Measurements from ENCODE around the gene DGKB.
A peak's percentile ranks its signal among the peaks of the same experiment; 100 is the strongest.

Gene DGKB

GRCh38 chr7:14806891-14807290 lies 95.7 kb downstream of the DGKB start:
- H3K4me2 ChIP-seq (ENCODE audit: low read length, poor library complexity, severe bottlenecking), result no peak overlapping the region
- no peak overlapping the region for H2AK5ac ChIP-seq (ENCODE audit: low read length, severe bottlenecking)
- H3K23ac ChIP-seq (ENCODE audit: low read length in 2 of 2), result no peak overlapping the region
- H3K9me3 ChIP-seq (ENCODE audit: control insufficient read depth, low read length), result no peaks in the 10 kb centered on the region
- no peaks in the 10 kb centered on the region for H3K27me3 ChIP-seq (ENCODE audit: control insufficient read depth in 1 of 2, insufficient read depth in 1 of 2, low read length in 2 of 2)
- WGBS, result no CpG with 5 or more reads among the region's 1 CpG
- peak; percentile 13 for DNase-seq
- peak overlapping the region; percentile 83 for H3K27ac ChIP-seq (ENCODE audit: low read length, poor library complexity, severe bottlenecking)
- no peaks in the 10 kb centered on the region for H3K36me3 ChIP-seq (ENCODE audit: control insufficient read depth in 1 of 2, insufficient read depth in 2 of 2, low read depth in 1 of 2, low read length in 2 of 2)
- no peak overlapping the region for H4K91ac ChIP-seq (ENCODE audit: low read length)
- no peak overlapping the region for H2BK5ac ChIP-seq (ENCODE audit: low read depth, low read length, poor library complexity, severe bottlenecking)
- no peak overlapping the region for H2AFZ ChIP-seq (ENCODE audit: low read depth, low read length)
- no peak overlapping the region for H3K4me3 ChIP-seq (ENCODE audit: insufficient read depth in 1 of 2, low read depth in 1 of 2, low read length in 2 of 2)
- no peak overlapping the region for H2BK12ac ChIP-seq (ENCODE audit: low read length in 2 of 2)
- no peak overlapping the region for H2BK15ac ChIP-seq (ENCODE audit: low read depth, poor library complexity, severe bottlenecking)
- no peak overlapping the region for H4K8ac ChIP-seq (ENCODE audit: low read length)
- no peak overlapping the region for H3K4ac ChIP-seq (ENCODE audit: low read depth in 1 of 2, low read length in 2 of 2)
- no peaks in the 10 kb centered on the region for H3K4me1 ChIP-seq (ENCODE audit: control insufficient read depth, insufficient read depth, low read depth, low read length)
- no peaks in the 10 kb centered on the region for H3K79me1 ChIP-seq (replicated peaks; ENCODE audit: low read length, poor library complexity, severe bottlenecking)
- no peak overlapping the region for H3K9ac ChIP-seq (ENCODE audit: low read length)
- no peak overlapping the region for H3K14ac ChIP-seq (ENCODE audit: low read length in 2 of 2)
- H2BK120ac ChIP-seq (ENCODE audit: low read depth, low read length), result no peak overlapping the region
- peak overlapping the region in 1 of 2 experiments; percentile 12 for H3K18ac ChIP-seq (ENCODE audit: low read depth in 1 of 2, low read length in 2 of 2)

GRCh38 chr7:14805105-14805719 lies 97.3 kb downstream of the DGKB start:
- DNase-seq, result no peak
- Histone ChIP-seq H3K27me3 (ENCODE audit: control insufficient read depth in 1 of 2, insufficient read depth in 1 of 2, low read length in 2 of 2) (no peaks in the 10 kb centered on the region), H2BK5ac (ENCODE audit: low read depth, low read length, poor library complexity, severe bottlenecking) (no peak overlapping the region), H3K4me2 (ENCODE audit: low read length, poor library complexity, severe bottlenecking) (no peak overlapping the region), H3K14ac (ENCODE audit: low read length in 2 of 2) (no peak overlapping the region), H3K27ac (ENCODE audit: low read length, poor library complexity, severe bottlenecking) (no peak overlapping the region), H3K36me3 (ENCODE audit: control insufficient read depth in 1 of 2, insufficient read depth in 2 of 2, low read depth in 1 of 2, low read length in 2 of 2) (no peaks in the 10 kb centered on the region), H3K9me3 (ENCODE audit: control insufficient read depth, low read length) (no peaks in the 10 kb centered on the region), H3K4ac (ENCODE audit: low read depth in 1 of 2, low read length in 2 of 2) (no peak overlapping the region), H3K4me1 (ENCODE audit: control insufficient read depth, insufficient read depth, low read depth, low read length) (no peaks in the 10 kb centered on the region), H2BK15ac (ENCODE audit: low read depth, poor library complexity, severe bottlenecking) (no peak overlapping the region), H2BK12ac (ENCODE audit: low read length in 2 of 2) (no peak overlapping the region), H2AK5ac (ENCODE audit: low read length, severe bottlenecking) (no peak overlapping the region), H4K91ac (ENCODE audit: low read length) (no peak overlapping the region), H3K79me1 (replicated peaks; ENCODE audit: low read length, poor library complexity, severe bottlenecking) (no peaks in the 10 kb centered on the region), H3K4me3 (ENCODE audit: insufficient read depth in 1 of 2, low read depth in 1 of 2, low read length in 2 of 2) (no peak overlapping the region), H3K9ac (ENCODE audit: low read length) (no peak overlapping the region), H3K18ac (ENCODE audit: low read depth in 1 of 2, low read length in 2 of 2) (no peak overlapping the region), H2BK120ac (ENCODE audit: low read depth, low read length) (no peak overlapping the region), H4K8ac (ENCODE audit: low read length) (no peak overlapping the region), H2AFZ (ENCODE audit: low read depth, low read length) (no peak overlapping the region), H3K23ac (ENCODE audit: low read length in 2 of 2) (no peak overlapping the region)
- 100% methylated on average over 1 of the region's 2 CpGs for WGBS

- Histone ChIP-seq H4K91ac (ENCODE audit: low read length) (no peak overlapping the region), H2AK5ac (ENCODE audit: low read length, severe bottlenecking) (no peak overlapping the region), H2BK12ac (ENCODE audit: low read length in 2 of 2) (no peak overlapping the region), H3K79me1 (replicated peaks; ENCODE audit: low read length, poor library complexity, severe bottlenecking) (no peaks in the 10 kb centered on the region), H3K9me3 (ENCODE audit: control insufficient read depth, low read length) (no peaks in the 10 kb centered on the region), H2BK15ac (ENCODE audit: low read depth, poor library complexity, severe bottlenecking) (no peak overlapping the region), H3K27ac (ENCODE audit: low read length, poor library complexity, severe bottlenecking) (no peak overlapping the region), H3K4me3 (ENCODE audit: insufficient read depth in 1 of 2, low read depth in 1 of 2, low read length in 2 of 2) (no peak overlapping the region), H3K4me1 (ENCODE audit: control insufficient read depth, insufficient read depth, low read depth, low read length) (no peaks in the 10 kb centered on the region), H3K4me2 (ENCODE audit: low read length, poor library complexity, severe bottlenecking) (no peak overlapping the region), H3K27me3 (ENCODE audit: control insufficient read depth in 1 of 2, insufficient read depth in 1 of 2, low read length in 2 of 2) (no peaks in the 10 kb centered on the region), H3K14ac (ENCODE audit: low read length in 2 of 2) (no peak overlapping the region), H3K9ac (ENCODE audit: low read length) (no peak overlapping the region), H2AFZ (ENCODE audit: low read depth, low read length) (no peak overlapping the region), H4K8ac (ENCODE audit: low read length) (no peak overlapping the region), H3K23ac (ENCODE audit: low read length in 2 of 2) (no peak overlapping the region), H3K18ac (ENCODE audit: low read depth in 1 of 2, low read length in 2 of 2) (no peak overlapping the region), H2BK120ac (ENCODE audit: low read depth, low read length) (no peak overlapping the region), H3K36me3 (ENCODE audit: control insufficient read depth in 1 of 2, insufficient read depth in 2 of 2, low read depth in 1 of 2, low read length in 2 of 2) (no peaks in the 10 kb centered on the region), H2BK5ac (ENCODE audit: low read depth, low read length, poor library complexity, severe bottlenecking) (no peak overlapping the region), H3K4ac (ENCODE audit: low read depth in 1 of 2, low read length in 2 of 2) (no peak overlapping the region)
- no peak for DNase-seq
- WGBS, result no CpG with 5 or more reads among the region's 2 CpGs
These were observed 101.9 kb downstream of the DGKB start for GRCh38 chr7:14800664-14801063.

GRCh38 chr7:14793151-14793550 lies 109.4 kb downstream of the DGKB start:
- Histone ChIP-seq H2BK15ac (ENCODE audit: low read depth, poor library complexity, severe bottlenecking) (no peak overlapping the region), H4K91ac (ENCODE audit: low read length) (no peak overlapping the region), H2AFZ (ENCODE audit: low read depth, low read length) (no peak overlapping the region), H3K27me3 (ENCODE audit: control insufficient read depth in 1 of 2, insufficient read depth in 1 of 2, low read length in 2 of 2) (no peaks in the 10 kb centered on the region), H4K8ac (ENCODE audit: low read length) (no peak overlapping the region), H3K36me3 (ENCODE audit: control insufficient read depth in 1 of 2, insufficient read depth in 2 of 2, low read depth in 1 of 2, low read length in 2 of 2) (no peaks in the 10 kb centered on the region), H2BK12ac (ENCODE audit: low read length in 2 of 2) (no peak overlapping the region), H3K14ac (ENCODE audit: low read length in 2 of 2) (no peak overlapping the region), H2BK5ac (ENCODE audit: low read depth, low read length, poor library complexity, severe bottlenecking) (no peak overlapping the region), H3K4me2 (ENCODE audit: low read length, poor library complexity, severe bottlenecking) (no peak overlapping the region), H3K4me1 (ENCODE audit: control insufficient read depth, insufficient read depth, low read depth, low read length) (no peaks in the 10 kb centered on the region), H2BK120ac (ENCODE audit: low read depth, low read length) (no peak overlapping the region), H3K4ac (ENCODE audit: low read depth in 1 of 2, low read length in 2 of 2) (no peak overlapping the region), H3K79me1 (replicated peaks; ENCODE audit: low read length, poor library complexity, severe bottlenecking) (no peaks in the 10 kb centered on the region), H3K27ac (ENCODE audit: low read length, poor library complexity, severe bottlenecking) (no peak overlapping the region), H3K9ac (ENCODE audit: low read length) (no peak overlapping the region), H3K4me3 (ENCODE audit: insufficient read depth in 1 of 2, low read depth in 1 of 2, low read length in 2 of 2) (no peak overlapping the region), H3K18ac (ENCODE audit: low read depth in 1 of 2, low read length in 2 of 2) (no peak overlapping the region), H2AK5ac (ENCODE audit: low read length, severe bottlenecking) (no peak overlapping the region), H3K23ac (ENCODE audit: low read length in 2 of 2) (no peak overlapping the region), H3K9me3 (ENCODE audit: control insufficient read depth, low read length) (no peaks in the 10 kb centered on the region)
- 89% methylated on average over 2 of the region's 2 CpGs for WGBS
- no peak for DNase-seq
